LNCAP (cell line): ENCODE measurements around the gene COQ7.

Experiments
- TF ChIP-seq, protein P1 (sequence below): fragments of 450-650 bp; IDR thresholded peaks from 2 replicates; pipeline ENCODE4 v1.5.1; 2017; ENCODE audit warnings: mild to moderate bottlenecking

Gene COQ7

DNA sequence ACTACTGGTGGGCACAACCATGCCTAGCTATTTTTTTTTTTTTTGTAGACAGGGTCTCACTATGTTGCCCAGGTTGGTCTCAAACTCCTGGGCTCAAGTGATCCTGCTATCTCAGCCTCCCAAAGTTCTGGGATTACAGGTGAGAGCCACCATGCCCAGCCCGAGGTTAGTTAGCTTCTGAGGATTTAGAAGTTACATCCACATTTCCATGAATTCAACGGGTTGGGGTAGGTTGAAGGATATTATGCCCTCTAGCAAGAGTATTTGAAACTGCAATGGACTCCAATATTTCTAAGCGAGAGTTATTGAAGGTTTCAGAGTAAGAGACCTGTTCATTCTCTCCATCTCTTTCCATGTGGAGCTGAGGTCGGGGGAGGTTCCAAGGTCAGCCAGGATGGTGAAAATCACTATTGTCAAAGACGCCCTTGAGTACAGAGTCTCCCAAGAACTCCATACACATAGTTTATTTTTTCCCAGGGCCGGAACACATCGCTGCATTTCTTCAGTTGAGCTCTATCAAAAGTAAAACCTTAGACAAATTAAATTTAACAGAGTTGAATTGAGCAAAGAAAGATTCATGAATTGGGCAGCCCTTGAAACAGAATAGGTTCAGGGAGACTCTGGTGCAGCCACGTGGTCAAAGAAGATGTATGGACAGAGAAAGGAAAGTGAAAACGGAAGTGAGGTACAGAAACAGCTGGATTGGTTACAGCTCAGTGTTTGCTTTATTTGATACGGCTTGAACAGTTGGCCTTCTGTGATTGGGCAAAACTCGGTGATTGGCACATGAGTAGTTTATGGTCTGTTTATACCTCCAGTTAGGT lies 27.3 kb downstream of the COQ7 start:
- TF ChIP-seq, protein P1, sequence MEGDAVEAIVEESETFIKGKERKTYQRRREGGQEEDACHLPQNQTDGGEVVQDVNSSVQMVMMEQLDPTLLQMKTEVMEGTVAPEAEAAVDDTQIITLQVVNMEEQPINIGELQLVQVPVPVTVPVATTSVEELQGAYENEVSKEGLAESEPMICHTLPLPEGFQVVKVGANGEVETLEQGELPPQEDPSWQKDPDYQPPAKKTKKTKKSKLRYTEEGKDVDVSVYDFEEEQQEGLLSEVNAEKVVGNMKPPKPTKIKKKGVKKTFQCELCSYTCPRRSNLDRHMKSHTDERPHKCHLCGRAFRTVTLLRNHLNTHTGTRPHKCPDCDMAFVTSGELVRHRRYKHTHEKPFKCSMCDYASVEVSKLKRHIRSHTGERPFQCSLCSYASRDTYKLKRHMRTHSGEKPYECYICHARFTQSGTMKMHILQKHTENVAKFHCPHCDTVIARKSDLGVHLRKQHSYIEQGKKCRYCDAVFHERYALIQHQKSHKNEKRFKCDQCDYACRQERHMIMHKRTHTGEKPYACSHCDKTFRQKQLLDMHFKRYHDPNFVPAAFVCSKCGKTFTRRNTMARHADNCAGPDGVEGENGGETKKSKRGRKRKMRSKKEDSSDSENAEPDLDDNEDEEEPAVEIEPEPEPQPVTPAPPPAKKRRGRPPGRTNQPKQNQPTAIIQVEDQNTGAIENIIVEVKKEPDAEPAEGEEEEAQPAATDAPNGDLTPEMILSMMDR, result no peak

DNA sequence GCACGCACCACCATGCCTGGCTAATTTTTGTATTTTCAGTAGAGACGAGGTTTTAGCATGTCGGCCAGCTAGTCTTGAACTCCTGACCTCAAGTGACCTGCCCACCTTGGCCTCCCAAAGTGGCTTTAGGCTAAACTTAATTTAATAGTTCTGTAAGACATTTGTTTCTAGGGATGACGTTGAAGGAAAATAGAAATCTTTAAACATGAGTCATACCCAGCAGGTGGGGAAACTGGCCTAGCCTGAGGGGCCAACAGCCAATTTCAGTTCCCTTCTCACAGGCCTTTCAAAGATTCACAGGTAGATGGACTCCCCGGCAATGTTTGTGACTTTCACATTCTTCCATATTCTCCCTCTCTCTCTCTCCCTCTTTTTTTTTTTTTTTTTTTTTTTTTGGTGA lies 28.2 kb downstream of the COQ7 start:
- TF ChIP-seq, protein P1, result no peak

DNA sequence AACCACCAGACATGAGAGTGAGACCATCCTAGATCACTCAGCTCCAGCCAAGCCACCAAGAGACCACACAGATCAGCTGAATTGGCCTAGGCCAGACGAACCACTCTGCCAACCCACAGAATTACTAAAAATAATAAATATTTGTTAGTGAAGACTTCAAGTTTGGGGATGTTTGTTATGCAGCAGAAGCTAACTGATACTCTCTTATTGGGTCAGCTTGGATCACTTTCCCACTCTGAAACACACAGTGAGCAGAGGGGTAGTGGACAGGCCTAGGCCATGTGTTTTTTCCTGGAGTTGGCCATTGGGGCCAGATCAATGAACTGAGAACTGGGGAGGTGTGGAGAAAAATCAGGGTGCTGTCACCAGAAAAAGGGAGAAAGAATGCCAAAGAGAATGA lies 30.8 kb downstream of the COQ7 start:
- TF ChIP-seq, protein P1, result no peak

DNA sequence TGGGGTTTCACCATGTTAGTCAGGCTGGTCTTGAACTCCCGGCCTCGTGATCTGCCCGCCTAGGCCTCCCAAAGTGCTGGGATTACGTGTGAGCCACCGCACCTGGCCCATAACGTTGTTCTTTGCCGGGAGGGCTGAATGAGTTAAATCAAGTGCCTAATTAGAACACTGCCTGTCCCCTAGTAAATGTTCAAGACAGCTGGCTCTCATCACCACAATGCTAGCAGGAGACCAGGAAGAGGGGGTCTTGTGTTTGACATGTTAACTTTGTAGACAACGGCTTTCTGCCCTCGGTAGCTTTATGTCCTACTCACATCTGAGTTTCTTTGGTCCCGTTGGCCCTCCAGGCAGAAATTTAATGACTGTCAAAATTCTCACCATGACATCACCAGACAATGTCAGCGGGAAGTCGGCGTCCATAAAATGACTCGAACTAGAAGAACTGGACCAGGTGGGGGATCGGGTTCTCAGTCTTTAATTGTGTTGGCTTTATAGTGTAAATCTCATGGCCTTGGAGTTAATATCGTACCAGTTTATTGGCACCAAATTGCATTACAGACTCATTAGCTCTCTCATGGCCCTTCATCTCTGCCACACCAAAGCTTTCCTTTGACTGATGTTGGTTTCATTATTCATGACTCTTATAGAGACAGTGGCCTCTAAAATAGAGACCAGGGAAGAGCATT lies 34.9 kb downstream of the COQ7 start:
- TF ChIP-seq, protein P1, result no peak

DNA sequence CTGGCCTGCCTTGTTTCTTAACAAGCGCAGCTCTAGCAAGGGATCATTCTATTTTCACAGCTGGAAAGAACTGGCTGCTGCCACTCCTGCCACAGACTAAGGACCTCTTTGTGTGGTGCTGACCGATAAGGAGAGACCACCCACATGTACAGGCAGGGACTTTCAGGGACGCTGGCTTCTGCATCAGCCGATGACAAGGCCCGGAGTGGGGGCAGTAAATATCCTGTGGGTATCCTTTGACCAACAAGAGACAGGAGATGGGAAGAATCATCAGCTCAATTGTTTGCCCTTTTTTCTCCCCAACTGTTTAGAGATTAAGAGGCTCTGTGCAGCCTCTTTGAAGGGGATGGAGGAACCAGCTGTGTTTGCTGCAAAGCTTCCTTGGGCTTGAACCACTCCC lies 37.2 kb downstream of the COQ7 start:
- TF ChIP-seq, protein P1, result no peak

DNA sequence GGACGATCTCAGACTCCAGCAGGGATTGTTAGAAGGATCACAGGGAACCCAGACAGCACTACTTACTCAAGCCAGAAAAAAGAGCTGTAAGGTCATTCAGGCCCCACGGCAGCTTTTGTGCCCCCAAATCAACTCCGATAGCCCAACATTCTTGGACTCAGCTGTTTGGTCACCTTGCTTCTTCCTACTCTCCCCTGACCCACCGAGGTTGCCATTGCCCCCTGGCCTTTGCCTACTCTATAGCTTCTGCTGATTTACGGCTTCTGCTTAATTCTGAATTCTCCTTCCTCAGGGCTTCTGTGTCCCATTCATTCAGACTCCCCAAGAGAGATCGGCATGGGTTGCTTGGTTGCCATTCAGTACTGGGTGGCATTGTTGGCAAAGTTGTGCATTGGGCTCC lies 37.7 kb downstream of the COQ7 start:
- TF ChIP-seq, protein P1, result no peak

DNA sequence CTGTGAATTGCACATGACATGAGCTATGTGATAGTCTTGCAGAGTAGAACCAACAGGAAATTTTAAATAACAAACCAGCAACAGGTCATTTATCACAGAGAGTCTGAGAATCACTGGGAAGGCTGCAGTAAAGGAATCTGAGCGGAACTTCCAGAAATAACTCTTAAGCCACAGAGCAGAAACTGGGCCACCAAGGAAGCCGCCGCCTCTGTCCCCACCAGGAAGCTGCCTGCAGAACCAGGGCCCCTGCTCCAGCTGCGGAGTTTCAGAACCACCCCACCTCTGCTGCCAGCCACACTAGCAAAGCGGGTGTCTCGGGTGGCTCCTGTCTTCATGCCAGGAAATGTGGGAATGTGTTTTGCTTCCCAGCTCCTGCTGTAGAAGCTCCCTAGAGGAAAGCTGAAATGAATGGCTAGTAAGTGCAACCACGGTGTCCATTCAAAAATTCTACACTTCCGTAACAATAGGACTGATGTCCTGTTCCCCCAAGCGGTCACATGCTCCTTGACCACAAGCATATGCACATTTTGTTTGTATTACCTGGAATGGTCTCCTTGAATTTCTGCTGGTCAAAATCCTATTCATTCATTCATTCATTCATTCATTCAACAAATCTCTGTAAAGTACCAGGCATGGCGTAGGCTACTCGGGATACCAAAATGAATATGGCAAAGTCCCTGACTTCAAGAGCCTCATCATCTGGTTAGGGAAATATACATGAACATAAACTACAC lies 38.6 kb downstream of the COQ7 start:
- TF ChIP-seq, protein P1, result no peak
